ENCODE data around the gene ALDH8A1. TPM values are rescaled to one million over a fixed set of nuclear protein-coding genes. Genes with fewer than 3 reads are reported as not detected.

ALDH8A1 gene
- total and polyA plus RNA-seq, 2 of the 13 experiments (the other 11 are each of a cell fraction or from before 2014, with no cell fraction given), result 1.1 to 3.4 TPM

DNA sequence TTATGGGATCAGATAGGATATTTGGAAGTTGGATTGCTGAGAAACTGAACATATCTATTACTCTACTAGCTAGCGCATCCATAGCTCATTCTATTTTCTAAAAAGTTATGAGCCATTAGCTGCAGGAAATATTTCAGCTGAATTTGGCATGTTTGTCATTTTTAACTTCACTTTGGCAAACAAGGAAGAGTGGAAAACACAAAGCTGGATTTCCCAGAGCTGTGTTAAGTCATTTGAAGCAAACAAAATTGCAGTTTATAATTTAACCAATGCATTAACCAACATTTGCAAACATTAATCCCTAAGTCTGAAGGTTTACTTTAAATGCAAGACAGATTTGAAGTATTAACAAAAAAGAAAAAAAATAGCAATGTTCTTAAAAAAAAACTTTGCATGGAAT lies 1.2 kb downstream of the ALDH8A1 start:
- no peaks in the 10 kb centered on the region for H3K36me3 ChIP-seq (replicated peaks in 1 of 2; ENCODE audit: control insufficient read depth in 1 of 2, insufficient read depth in 2 of 2, low read length in 2 of 2)
- no peak for ATAC-seq
- H3K79me2 ChIP-seq (ENCODE audit: insufficient read depth, low read length), result no peaks in the 10 kb centered on the region
- no peak overlapping the region for H3K4me3 ChIP-seq (replicated peaks in 1 of 3; ENCODE audit: insufficient read depth in 1 of 3, low read depth in 2 of 3, low read length in 3 of 3)
- no TSS peak for BruUV-seq (replicated peaks)
- in situ Hi-C loops (cut with HindIII; ENCODE audit: extremely low pct_ligation_motif_present, low pct_unique_long_range_greater_than_20kb), result no loop called here
- H3K4me1 ChIP-seq (ENCODE audit: insufficient read depth, low read length), result peaks cover 46% of the 10 kb centered on the region
- ChIA-PET CTCF (ENCODE audit: low intra/inter-chr PET ratio, low total read pairs) (no interaction called here), POLR2A (no interaction called here)
- no peak for TF ChIP-seq JARID2 (CRISPR knock-in tag; IDR thresholded peaks at IDR 0.05; ENCODE audit: insufficient replicate concordance)
- no peak for TF ChIP-seq ZNF253 (CRISPR knock-in tag; IDR thresholded peaks at IDR 0.05; ENCODE audit: borderline replicate concordance)
- TF ChIP-seq KDM2A (CRISPR knock-in tag; IDR thresholded peaks at IDR 0.05; ENCODE audit: borderline replicate concordance, low read depth), result no peak
- TF ChIP-seq, protein P1, sequence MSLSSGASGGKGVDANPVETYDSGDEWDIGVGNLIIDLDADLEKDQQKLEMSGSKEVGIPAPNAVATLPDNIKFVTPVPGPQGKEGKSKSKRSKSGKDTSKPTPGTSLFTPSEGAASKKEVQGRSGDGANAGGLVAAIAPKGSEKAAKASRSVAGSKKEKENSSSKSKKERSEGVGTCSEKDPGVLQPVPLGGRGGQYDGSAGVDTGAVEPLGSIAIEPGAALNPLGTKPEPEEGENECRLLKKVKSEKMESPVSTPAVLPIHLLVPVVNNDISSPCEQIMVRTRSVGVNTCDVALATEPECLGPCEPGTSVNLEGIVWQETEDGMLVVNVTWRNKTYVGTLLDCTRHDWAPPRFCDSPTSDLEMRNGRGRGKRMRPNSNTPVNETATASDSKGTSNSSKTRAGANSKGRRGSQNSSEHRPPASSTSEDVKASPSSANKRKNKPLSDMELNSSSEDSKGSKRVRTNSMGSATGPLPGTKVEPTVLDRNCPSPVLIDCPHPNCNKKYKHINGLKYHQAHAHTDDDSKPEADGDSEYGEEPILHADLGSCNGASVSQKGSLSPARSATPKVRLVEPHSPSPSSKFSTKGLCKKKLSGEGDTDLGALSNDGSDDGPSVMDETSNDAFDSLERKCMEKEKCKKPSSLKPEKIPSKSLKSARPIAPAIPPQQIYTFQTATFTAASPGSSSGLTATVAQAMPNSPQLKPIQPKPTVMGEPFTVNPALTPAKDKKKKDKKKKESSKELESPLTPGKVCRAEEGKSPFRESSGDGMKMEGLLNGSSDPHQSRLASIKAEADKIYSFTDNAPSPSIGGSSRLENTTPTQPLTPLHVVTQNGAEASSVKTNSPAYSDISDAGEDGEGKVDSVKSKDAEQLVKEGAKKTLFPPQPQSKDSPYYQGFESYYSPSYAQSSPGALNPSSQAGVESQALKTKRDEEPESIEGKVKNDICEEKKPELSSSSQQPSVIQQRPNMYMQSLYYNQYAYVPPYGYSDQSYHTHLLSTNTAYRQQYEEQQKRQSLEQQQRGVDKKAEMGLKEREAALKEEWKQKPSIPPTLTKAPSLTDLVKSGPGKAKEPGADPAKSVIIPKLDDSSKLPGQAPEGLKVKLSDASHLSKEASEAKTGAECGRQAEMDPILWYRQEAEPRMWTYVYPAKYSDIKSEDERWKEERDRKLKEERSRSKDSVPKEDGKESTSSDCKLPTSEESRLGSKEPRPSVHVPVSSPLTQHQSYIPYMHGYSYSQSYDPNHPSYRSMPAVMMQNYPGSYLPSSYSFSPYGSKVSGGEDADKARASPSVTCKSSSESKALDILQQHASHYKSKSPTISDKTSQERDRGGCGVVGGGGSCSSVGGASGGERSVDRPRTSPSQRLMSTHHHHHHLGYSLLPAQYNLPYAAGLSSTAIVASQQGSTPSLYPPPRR (CRISPR knock-in tag; IDR thresholded peaks at IDR 0.05; ENCODE audit: borderline replicate concordance), result no peak
- no peak for TF ChIP-seq NFE2L1 (CRISPR knock-in tag; IDR thresholded peaks at IDR 0.05; ENCODE audit: borderline replicate concordance)
- TF ChIP-seq, protein P2, sequence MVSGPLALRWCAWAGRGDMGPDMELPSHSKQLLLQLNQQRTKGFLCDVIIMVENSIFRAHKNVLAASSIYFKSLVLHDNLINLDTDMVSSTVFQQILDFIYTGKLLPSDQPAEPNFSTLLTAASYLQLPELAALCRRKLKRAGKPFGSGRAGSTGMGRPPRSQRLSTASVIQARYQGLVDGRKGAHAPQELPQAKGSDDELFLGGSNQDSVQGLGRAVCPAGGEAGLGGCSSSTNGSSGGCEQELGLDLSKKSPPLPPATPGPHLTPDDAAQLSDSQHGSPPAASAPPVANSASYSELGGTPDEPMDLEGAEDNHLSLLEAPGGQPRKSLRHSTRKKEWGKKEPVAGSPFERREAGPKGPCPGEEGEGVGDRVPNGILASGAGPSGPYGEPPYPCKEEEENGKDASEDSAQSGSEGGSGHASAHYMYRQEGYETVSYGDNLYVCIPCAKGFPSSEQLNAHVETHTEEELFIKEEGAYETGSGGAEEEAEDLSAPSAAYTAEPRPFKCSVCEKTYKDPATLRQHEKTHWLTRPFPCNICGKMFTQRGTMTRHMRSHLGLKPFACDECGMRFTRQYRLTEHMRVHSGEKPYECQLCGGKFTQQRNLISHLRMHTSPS (CRISPR knock-in tag; IDR thresholded peaks at IDR 0.05; ENCODE audit: low read depth), result no peak
- TF ChIP-seq, protein P3, sequence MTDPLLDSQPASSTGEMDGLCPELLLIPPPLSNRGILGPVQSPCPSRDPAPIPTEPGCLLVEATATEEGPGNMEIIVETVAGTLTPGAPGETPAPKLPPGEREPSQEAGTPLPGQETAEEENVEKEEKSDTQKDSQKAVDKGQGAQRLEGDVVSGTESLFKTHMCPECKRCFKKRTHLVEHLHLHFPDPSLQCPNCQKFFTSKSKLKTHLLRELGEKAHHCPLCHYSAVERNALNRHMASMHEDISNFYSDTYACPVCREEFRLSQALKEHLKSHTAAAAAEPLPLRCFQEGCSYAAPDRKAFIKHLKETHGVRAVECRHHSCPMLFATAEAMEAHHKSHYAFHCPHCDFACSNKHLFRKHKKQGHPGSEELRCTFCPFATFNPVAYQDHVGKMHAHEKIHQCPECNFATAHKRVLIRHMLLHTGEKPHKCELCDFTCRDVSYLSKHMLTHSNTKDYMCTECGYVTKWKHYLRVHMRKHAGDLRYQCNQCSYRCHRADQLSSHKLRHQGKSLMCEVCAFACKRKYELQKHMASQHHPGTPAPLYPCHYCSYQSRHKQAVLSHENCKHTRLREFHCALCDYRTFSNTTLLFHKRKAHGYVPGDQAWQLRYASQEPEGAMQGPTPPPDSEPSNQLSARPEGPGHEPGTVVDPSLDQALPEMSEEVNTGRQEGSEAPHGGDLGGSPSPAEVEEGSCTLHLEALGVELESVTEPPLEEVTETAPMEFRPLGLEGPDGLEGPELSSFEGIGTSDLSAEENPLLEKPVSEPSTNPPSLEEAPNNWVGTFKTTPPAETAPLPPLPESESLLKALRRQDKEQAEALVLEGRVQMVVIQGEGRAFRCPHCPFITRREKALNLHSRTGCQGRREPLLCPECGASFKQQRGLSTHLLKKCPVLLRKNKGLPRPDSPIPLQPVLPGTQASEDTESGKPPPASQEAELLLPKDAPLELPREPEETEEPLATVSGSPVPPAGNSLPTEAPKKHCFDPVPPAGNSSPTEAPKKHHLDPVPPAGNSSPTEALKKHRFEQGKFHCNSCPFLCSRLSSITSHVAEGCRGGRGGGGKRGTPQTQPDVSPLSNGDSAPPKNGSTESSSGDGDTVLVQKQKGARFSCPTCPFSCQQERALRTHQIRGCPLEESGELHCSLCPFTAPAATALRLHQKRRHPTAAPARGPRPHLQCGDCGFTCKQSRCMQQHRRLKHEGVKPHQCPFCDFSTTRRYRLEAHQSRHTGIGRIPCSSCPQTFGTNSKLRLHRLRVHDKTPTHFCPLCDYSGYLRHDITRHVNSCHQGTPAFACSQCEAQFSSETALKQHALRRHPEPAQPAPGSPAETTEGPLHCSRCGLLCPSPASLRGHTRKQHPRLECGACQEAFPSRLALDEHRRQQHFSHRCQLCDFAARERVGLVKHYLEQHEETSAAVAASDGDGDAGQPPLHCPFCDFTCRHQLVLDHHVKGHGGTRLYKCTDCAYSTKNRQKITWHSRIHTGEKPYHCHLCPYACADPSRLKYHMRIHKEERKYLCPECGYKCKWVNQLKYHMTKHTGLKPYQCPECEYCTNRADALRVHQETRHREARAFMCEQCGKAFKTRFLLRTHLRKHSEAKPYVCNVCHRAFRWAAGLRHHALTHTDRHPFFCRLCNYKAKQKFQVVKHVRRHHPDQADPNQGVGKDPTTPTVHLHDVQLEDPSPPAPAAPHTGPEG (CRISPR knock-in tag; IDR thresholded peaks at IDR 0.05), result no peak
- TF ChIP-seq STAG1 (CRISPR knock-in tag; IDR thresholded peaks at IDR 0.05), result no peak
- no peak for TF ChIP-seq ZNF563 (CRISPR knock-in tag; IDR thresholded peaks at IDR 0.05)
- H3K9me3 ChIP-seq (ENCODE audit: low read length), result no peaks in the 10 kb centered on the region
- no peak overlapping the region for H3K27ac ChIP-seq (ENCODE audit: extremely low read length, insufficient read depth, low read length)
- no peaks in the 10 kb centered on the region for H3K27me3 ChIP-seq (ENCODE audit: control insufficient read depth in 1 of 2, insufficient read depth in 2 of 2, low read length in 2 of 2)
- no peaks in the 10 kb centered on the region for H4K20me1 ChIP-seq (ENCODE audit: insufficient read depth, low read length)
- 0 out of 2 replicates have a peak overlapping the region, but pooled peaks have one; percentile 3 for H3K4me2 ChIP-seq (ENCODE audit: low read depth, low read length)
- 87% methylated on average over 1 of the region's 1 CpG for WGBS (ENCODE audit: low lambda C conversion rate)
- FAIRE-seq, result no peak
- no peak overlapping the region for H2AFZ ChIP-seq (ENCODE audit: low read length)
- intact Hi-C loops (cut with micrococcal nuclease; ENCODE audit: unreplicated experiment), result no loop called here
- no peak for DNase-seq (ENCODE audit: low spot score)
- H3K9ac ChIP-seq (ENCODE audit: insufficient read depth, low read depth, low read length), result no peak overlapping the region

Data from HepG2 (cell line).